SK-N-MC (cell line): Measurements from ENCODE around the gene TPTE.
"Not testable (repeated sequence)": the region's sequence is repeated elsewhere in the genome, so short reads cannot be mapped to it uniquely, and the experiment has no call there.

Source experiments
- DNase-seq: peaks from one replicate; pipeline ENCODE4 v3.0.0-alpha.2; 2011; ENCODE audit warnings: low read depth, low spot score
- H3K27ac ChIP-seq: fragments of 200-600 bp; sonication (generic); 2 replicates; pipeline ENCODE4 v1.5.1; 2016; ENCODE audit warnings: mixed run types
- H3K36me3 ChIP-seq: fragments of 200-600 bp; sonication (generic); 2 replicates; pipeline ENCODE4 v1.6.1; 2017; ENCODE audit warnings: antibody characterized with exemption, low read length, mixed read lengths; ENCODE audit not compliant: insufficient read depth
- H3K4me3 ChIP-seq: fragments of 200-600 bp; sonication (generic); 2 replicates; pipeline ENCODE4 v1.5.1; 2016
- H3K9ac ChIP-seq: fragments of 200-600 bp; sonication (generic); 2 replicates; pipeline ENCODE4 v1.8.0; 2017; ENCODE audit warnings: mixed run types, mixed read lengths; ENCODE audit not compliant: insufficient read length
- H3K9me3 ChIP-seq: fragments of 200-600 bp; sonication (generic); 2 replicates; pipeline ENCODE4 v1.6.1; 2017; ENCODE audit warnings: low read depth, mild to moderate bottlenecking, antibody characterized with exemption, low read length, moderate library complexity, mixed read lengths
- EZH2 ChIP-seq: fragments of 200-600 bp; sonication (generic); IDR thresholded peaks from one replicate; pipeline ENCODE4 v1.6.1; 2017; ENCODE audit warnings: antibody characterized with exemption
- FOXP2 ChIP-seq: optimal IDR thresholded peaks from 2 replicates; pipeline ENCODE3; 2011; ENCODE audit warnings: mild to moderate bottlenecking, moderate library complexity; ENCODE audit not compliant: insufficient read depth; ENCODE audit errors: extremely low read length, control extremely low read depth
- POLR2AphosphoS5 ChIP-seq: IDR thresholded peaks from 2 replicates; pipeline ENCODE4 v1.6.1; 2012; ENCODE audit warnings: mild to moderate bottlenecking, low read depth, low read length, borderline replicate concordance

Gene TPTE

DNA sequence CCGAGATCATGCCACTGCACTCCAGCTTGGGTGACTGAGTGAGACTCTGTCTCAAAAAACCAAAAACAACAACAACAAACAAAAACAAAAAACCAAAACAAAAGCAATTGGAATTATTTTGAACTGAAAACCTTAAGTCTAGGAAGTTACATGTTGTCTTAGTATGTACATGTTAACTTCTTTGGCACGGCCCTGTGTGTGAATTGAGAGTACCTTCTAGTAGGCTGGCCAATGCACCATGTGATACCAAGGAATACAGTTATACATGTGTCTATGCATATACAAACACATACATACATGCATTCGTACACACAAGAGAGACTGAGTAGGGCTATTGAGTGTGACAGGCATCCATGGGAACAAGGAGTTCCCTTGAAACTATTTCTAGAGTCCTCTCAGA lies 18.6 kb downstream of the TPTE start:
- H3K9ac ChIP-seq, result no peak overlapping the region
- H3K9me3 ChIP-seq, result no peaks in the 10 kb centered on the region
- no peaks in the 10 kb centered on the region for H3K36me3 ChIP-seq
- no peak overlapping the region for H3K4me3 ChIP-seq
- DNase-seq, result no peak
- TF ChIP-seq POLR2AphosphoS5 (no peak), FOXP2 (no peak), EZH2 (no peak)
- no peak overlapping the region for H3K27ac ChIP-seq

DNA sequence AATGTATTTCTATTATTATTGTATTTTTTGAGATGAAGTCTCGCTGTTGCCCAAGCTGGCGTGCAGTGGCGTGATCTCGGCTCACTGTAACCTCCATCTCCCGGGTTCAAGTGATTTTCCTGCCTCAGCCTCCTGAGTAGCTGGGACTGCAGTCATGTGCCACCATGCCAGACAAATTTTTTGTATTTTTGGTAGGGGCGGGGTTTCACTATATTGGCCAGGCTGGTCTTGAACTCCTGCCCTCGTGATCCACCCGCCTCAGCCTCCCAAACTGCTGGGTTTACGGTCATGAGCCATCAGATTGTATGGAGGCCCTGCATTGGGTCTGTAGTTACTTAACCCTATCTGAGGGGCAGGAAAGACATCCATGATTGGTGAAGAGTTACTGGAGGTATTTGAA lies 23.0 kb downstream of the TPTE start:
- H3K9ac ChIP-seq, H3K27ac ChIP-seq, H3K36me3 ChIP-seq, H3K9me3 ChIP-seq, DNase-seq, H3K4me3 ChIP-seq: not testable (repeated sequence)

DNA sequence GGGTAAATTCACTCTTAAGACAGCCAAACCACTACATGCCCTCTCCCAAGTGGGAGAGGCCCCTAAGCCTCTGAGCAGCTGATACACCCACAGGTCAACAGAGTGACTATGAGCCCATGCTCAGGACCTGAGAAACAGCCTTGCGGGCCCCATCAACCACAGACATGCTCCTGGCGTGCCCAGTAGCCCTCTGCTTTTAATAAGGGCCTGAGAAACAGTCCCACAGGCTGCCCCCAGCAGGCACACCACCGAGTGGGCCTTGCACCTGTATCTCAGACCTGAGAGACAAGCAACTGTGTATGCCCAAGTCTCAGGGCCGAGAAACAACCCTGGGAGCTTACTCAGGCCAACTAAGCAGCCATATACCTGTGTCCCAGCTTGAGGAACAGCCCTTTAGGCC lies 26.5 kb downstream of the TPTE start:
- H3K9ac ChIP-seq, H3K36me3 ChIP-seq: not testable (repeated sequence)

DNA sequence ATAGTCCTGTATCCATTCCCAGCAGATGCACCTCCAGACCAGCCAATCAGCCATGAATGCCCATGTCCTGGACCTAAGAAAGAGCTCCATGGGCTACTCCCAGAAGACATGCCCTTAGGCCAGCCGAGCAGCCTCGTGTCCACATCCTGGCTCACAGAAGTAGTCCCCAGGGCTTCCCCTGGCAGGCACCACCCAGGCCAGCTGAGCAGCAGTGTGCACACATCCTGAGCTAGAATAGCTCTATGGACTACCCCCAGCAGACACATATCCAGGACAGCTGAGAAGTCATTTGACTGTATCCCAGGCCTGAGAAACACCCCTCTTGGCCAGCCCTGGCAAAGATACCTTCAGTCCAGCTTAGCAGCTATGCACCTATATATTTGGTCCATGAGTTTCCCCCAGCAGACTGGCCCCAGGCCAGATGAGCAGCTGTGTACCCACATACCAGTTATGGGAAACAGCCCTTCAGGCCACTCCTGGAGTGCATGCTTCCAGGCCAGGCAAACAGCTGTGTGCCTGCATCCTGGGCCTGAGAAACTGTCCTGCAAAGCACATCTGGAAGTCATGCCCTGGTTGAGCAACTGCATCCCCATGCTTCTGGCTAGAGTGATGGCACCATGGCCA lies 27.1 kb downstream of the TPTE start:
- not testable (repeated sequence) for H3K9ac ChIP-seq, DNase-seq, H3K27ac ChIP-seq, H3K36me3 ChIP-seq, H3K4me3 ChIP-seq, H3K9me3 ChIP-seq

More for the DNA sequence above, 26.5 kb downstream of the TPTE start:
- not testable (repeated sequence) for DNase-seq, H3K27ac ChIP-seq, H3K9me3 ChIP-seq, H3K4me3 ChIP-seq

DNA sequence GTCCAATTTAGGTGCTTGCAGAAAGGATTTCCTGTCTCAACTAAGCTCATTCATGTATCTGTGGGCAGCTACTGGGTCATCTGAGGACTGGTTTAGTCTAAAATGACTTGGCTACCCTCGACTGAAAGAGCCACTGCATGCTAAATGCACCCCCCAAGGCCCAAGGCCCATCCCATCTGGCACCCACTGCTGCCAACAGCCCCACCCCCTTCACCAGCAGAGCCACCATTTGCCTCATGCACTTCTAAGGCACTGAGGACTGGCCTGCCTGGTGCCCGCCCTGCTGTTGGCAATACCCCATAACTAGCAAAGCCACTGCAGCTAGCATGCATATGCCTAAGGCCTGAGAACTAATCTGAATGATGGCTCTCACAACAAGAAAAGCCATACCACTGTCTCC lies 49.4 kb downstream of the TPTE start:
- not testable (repeated sequence) for H3K4me3 ChIP-seq, H3K9ac ChIP-seq, H3K27ac ChIP-seq, H3K36me3 ChIP-seq, DNase-seq, H3K9me3 ChIP-seq

DNA sequence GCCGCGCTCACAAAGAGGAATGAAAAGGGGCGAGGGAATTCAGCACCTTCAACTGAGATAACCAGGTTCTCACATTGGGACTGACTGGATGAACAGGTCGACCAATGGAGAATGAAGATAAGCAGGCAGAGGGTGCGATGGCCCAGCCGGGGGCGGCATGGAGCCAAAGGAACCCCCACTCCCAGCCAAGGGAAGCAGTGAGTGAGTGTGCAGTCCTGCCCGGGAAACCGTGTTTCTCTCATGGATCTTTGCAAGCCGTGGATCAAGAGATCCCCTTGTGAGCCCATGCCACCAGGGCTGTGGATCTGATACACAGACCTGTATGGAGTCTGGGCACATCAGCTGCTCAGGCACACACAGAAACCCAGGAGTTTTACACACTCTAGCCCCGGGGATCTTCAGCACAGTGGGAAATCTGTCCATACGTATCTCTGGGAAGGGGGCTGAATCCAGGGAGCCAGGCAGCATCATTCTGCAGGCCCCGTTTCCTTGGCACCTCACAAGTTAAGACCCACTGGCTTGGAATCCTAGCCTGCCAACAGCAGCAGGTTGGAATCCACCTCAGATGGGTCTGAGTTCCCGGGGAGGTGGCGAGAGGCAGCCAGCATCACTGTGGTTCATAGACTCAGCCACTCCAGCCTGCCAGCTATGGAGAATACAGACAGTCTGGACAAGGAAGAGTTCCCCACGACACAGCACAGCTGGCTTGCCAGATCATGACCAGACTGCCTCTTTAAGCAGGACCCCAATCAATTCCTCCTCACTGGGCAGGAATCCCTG lies 53.3 kb downstream of the TPTE start:
- H3K9ac ChIP-seq, DNase-seq, H3K36me3 ChIP-seq, H3K27ac ChIP-seq, H3K4me3 ChIP-seq, H3K9me3 ChIP-seq: not testable (repeated sequence)

DNA sequence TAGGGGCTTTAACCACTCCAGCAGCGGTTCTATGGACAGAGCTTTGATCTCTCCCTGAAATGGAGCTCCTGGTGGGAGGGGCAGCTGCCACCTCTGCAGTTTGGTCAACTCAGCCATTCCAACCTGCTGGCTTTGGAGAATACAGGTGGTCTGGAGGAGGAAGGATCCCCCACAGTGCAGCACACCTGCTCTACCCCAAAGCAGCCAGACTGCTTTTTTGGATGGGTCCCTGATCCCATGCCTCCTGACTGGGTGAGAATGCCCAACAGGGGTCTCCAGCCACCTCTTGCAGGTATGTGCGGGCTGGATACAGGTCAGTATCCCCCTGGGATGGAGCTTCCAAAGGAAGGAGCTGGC lies 53.9 kb downstream of the TPTE start:
- no peak overlapping the region for H3K4me3 ChIP-seq
- H3K9me3 ChIP-seq, result no peaks in the 10 kb centered on the region
- TF ChIP-seq FOXP2 (no peak), EZH2 (no peak), POLR2AphosphoS5 (no peak)
- no peak for DNase-seq
- H3K9ac ChIP-seq, result no peak overlapping the region
- H3K36me3 ChIP-seq, result no peaks in the 10 kb centered on the region
- no peak overlapping the region for H3K27ac ChIP-seq

DNA sequence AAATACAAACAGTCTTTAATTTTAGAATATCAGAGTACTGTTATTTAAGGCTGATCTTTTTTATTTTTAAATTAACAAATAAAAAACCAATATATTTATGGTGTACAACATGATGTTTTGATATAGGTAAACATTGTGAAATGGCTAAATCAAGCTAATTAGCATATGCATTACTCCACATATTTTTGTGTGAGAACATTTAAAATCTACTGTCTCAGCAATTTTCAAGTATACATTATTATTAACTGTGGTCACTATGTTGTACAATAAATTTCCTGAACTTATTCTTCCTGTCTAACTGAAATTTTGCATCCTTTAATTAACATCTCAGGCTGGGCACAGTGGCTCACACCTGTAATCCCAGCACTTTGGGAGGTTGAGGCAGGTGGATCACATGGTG lies 57.5 kb downstream of the TPTE start:
- not testable (repeated sequence) for H3K36me3 ChIP-seq, DNase-seq, H3K4me3 ChIP-seq, H3K27ac ChIP-seq, H3K9me3 ChIP-seq, H3K9ac ChIP-seq

DNA sequence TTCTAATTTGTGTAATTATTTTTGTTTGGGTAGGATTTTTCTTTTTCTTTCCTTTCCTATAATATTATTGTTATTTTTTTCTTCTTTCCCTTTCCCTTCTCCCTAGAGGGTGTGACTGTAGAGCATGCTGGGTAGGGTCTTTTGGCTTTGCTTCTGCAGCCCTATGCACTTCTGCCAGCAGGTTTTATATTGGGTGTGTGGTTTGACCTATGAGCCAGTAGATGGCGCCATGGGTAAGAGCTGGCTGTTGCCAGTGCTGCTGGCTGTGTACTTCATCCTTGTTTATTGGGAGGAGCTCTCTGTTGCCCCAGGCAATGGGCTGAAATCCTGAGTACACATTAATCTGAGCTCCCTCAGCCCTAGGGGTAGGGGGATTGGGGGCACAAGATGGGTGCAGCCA lies 67.7 kb downstream of the TPTE start:
- not testable (repeated sequence) for H3K9me3 ChIP-seq, H3K36me3 ChIP-seq, DNase-seq, H3K9ac ChIP-seq, H3K4me3 ChIP-seq, H3K27ac ChIP-seq

DNA sequence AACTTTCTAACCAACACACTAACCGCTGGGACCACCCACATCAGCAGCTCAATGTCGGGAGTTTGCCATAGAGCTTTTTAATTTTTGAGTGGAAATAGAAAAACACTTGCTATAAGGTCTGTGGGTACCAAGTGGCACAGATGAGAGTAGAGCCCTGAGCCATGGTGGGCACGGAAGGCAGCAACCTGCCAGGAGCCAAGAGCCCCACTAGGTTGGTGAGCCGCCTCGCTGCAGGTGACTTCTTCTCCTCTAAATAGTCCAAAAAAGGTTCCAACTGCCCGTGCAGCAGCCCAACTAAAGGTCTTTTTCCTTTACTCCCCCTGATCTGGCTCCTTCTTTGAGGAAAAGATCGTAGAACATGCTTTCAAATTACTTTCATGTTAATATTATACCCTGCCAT lies 85.7 kb downstream of the TPTE start:
- H3K9me3 ChIP-seq, H3K9ac ChIP-seq, H3K27ac ChIP-seq, DNase-seq, H3K4me3 ChIP-seq, H3K36me3 ChIP-seq: not testable (repeated sequence)

DNA sequence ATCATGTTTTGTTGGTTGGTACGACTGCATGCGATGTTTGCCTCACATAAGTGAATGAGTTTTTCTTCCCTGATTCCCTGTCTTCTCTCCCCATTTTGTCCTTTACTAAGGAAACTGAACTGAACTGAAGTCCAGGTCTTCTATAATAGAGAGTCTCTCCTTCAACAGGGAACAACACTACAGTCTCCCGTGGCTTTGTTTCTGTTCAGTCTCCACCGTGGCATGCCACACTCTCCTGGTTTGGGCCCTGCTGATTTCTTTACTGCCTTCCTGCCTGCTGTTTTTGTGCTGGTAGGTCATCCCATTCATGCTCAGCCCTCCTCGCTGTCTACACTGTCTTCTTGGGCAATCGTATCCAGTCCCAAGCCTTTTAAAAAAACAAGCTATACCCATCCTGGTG lies 92.9 kb downstream of the TPTE start:
- DNase-seq, H3K36me3 ChIP-seq, H3K27ac ChIP-seq, H3K4me3 ChIP-seq, H3K9ac ChIP-seq, H3K9me3 ChIP-seq: not testable (repeated sequence)

DNA sequence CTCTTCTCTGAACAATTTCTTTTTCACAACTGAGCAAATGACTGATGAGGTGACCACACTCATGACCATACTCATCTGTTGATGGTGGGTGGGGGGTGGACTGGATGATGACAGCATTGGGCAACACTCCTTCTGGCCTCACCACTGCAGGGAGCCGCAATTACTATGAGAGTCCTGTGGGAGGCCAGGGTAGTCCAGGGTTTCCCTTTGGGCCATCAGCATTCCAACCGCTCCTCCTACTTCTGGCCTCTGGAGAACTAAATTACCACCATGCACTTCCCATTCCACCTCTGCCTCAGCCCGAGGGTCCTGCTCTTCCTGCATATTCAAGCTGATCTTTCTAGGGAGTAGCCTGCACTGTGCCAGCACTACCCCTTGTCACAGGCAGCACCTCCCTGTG lies 94.7 kb downstream of the TPTE start:
- not testable (repeated sequence) for DNase-seq, H3K27ac ChIP-seq, H3K9ac ChIP-seq, H3K9me3 ChIP-seq, H3K4me3 ChIP-seq, H3K36me3 ChIP-seq
